Stimulated activated CD4-positive, alpha-beta T cell treated with anti-CD3 and anti-CD28 coated beads, Interleukin-1b, Interleukin-23, amount 100 ng/mL, for 48 hours (primary cell): ENCODE data around the gene STON1.
"Not testable (repeated sequence)": the region's sequence is repeated elsewhere in the genome, so short reads cannot be mapped to it uniquely, and the experiment has no call there.

Experiments used
- DNase-seq: peaks from one replicate; pipeline ENCODE4 v3.0.0-alpha.2; 2020

Gene STON1

GRCh38 chr2:48578313-48578712 lies 48.4 kb downstream of the STON1 start:
- DNase-seq: no peak

DNA sequence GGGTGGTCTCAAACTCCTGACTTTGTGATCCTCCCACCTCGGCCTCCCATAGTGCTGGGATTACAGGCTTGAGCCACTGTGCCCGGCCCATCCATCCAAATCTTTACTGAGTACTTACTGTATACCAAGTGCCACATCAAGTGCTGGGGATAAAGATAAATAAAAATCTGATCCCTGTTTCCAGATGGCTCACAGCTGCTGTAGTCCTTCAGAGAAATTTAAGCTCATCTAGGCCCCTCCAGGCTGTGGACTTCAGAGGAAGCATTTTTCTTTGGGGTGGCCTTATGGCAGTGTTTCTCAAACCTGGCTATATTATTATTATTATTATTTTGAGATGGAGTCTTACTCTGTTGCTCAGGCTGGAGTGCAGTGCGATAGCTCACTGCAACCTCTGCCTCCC lies 54.0 kb downstream of the STON1 start:
- no peak for DNase-seq

GRCh38 chr2:48584551-48584950 lies 54.6 kb downstream of the STON1 start:
- DNase-seq: no peak

DNA sequence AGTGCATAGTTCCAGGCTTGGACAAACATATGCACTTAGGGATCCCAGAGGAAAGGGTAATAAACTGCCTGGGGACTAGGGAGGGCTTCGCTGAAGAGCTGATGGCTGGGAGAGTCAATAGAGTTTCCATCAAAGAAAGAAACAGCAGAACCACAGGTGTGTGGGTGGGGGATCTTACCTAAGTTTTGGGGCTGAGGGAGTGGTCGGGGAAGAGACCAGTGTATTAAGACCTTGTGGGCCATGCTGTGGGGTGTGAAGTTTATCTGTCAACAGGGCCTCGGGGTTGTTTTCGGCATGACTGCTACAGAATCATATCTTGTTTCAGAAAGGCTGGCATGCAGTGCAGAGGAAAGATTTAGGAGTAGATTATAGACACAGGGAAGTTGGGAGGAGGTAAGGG lies 56.5 kb downstream of the STON1 start:
- DNase-seq: no peak

GRCh38 chr2:48587560-48587959 lies 57.6 kb downstream of the STON1 start:
- DNase-seq: no peak

DNA sequence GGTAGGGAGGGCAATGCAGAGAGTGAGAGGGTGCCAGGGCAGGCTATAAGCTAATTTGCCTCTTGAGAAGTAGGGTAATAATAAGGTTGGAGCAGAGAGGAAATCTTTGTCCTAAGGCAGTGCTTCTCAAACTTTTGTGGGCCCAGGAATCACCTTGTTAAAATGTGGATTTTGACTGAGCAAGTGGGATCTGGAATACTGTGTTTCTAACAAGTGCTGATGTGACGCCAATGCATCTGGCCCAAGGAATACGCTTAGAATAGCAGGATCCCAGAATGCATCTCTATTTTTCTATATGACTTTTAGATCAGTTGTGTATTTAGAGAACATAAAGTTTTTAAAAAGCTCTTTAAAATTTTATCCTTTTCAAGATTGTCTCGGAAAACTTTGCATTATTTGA lies 58.0 kb downstream of the STON1 start:
- no peak for DNase-seq

DNA sequence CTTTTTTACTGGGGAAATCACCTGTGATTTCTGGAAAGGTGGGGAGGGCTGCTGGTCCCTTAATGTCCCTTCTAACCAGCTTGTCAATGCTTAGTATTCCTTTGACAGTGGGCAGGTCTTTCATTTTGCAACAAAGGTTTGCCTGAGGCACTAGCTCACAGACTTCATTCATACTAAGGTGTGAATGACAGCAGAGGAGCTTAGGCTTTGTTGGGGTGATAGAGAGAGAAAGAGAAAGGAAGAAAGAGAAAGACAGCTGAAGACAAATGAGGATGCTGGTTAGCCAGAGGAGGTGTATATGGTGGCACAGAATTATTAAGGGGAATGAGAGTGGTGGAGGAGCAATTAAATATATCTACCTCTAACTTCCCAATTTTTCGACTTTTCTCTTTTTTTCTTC lies 58.8 kb downstream of the STON1 start:
- DNase-seq: no peak

- DNase-seq: no peak
Measured at GRCh38 chr2:48589170-48589767, 59.3 kb downstream of the STON1 start.

DNA sequence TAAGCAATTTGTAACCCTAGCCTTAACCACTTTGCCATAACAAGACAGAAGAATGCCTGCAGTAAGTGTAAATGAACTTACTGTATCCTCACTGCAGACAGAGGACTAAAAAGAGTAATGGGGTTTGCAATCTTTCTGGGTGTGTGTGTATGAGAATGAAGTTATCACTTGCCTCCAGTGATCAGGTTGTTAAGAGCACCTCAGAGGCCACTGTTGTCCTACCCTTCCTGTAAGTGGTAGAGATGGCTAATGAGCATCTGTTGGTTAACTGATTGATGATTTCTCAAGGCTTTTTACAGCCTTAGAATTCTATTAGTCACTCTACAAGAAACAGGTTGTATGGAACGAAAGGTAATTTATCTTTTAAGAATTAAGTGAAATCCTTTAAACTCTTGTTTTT lies 60.1 kb downstream of the STON1 start:
- DNase-seq: no peak

GRCh38 chr2:48592067-48592466 lies 62.1 kb downstream of the STON1 start:
- DNase-seq: no peak

DNA sequence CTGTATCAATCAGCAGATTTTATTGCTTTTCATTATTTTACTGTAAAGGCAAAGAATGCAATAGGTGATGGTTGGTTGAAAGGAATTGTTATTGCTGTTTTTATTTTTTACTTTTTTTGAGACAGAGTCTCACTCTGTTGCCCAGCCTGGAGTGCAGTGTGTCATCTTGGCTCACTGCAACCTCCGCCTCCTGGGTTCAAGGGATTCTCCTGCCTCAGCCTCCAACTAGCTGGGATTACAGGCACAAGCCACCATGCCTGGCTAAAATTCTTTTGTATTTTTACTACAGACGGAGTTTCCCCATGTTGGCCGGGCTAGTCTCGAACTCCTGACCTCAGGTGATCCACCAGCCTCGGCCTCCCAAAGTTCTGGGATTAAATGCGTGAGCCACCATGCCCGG lies 66.8 kb downstream of the STON1 start:
- not testable (repeated sequence) for DNase-seq

GRCh38 chr2:48597492-48597891 lies 67.5 kb downstream of the STON1 start:
- DNase-seq: no peak

- DNase-seq: no peak
Measured at GRCh38 chr2:48600204-48600813, 70.4 kb downstream of the STON1 start.

DNA sequence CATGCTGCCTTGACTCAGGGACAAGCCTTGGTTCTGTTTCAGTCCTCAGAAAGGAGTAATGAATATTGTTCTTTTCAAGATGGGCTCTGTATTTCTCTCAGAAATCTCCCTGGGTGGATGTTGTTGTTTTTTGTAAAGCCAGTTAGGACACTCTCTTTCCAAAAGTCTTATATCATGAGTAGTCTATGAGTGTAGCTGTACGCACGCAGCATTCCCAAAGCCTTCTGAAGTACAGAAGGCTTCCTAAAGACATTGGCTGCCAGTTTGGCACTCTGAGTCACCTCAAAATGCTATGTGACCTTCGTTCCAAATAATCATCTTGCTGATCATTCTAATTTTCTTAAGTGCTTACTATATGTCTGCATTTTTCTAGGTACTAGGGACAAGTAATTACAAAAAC lies 71.0 kb downstream of the STON1 start:
- DNase-seq: no peak

GRCh38 chr2:48601349-48601748 lies 71.4 kb downstream of the STON1 start:
- no peak for DNase-seq

DNA sequence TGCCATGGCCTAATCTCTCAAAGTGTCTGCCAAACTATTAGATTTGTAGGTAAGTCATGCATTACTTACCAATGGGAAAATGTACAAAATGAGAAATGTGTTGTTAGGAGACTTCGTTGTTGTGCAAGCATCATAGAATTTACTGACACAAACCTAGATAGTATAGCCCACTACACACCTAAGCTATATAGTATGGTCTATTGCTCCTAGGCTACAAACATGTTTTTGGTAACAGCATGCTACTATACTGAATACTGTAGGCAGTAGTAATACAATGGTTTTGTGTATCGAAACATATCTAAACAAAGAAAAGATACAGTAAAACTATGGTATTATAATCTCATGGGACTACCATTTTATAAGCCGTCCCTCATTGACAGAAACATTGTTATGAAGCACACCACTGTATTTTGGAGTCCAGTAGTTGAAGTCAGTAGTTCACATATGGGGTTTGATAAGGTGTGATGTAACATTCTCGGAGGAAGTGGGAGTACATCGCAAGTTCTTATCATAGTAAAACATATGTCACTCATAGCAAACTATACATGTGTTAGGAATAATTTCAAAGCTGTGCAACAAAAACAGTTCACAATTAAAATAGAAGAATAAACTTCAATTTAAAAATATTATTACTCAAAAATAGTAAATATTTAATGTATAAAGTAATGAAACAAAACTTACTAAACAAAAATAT lies 75.7 kb downstream of the STON1 start:
- no peak for DNase-seq

- no peak for DNase-seq
Measured at GRCh38 chr2:48607307-48608014, 77.5 kb downstream of the STON1 start.

- DNase-seq: no peak
Measured at GRCh38 chr2:48613211-48613610, 83.3 kb downstream of the STON1 start.

DNA sequence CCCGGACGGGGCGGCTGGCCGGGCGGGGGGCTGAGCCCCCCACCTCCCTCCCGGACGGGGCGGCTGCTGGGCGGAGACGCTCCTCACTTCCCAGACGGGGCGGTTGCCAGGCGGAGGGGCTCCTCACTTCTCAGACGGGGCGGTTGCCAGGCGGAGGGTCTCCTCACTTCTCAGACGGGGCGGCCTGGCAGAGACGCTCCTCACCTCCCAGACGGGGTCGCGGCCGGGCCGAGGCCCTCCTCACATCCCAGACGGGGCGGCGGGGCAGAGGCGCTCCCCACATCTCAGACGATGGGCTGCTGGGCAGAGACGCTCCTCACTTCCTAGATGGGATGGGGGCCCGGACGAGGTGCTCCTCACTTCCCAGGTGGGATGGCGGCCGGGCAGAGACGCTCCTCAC lies 84.6 kb downstream of the STON1 start:
- not testable (repeated sequence) for DNase-seq

DNA sequence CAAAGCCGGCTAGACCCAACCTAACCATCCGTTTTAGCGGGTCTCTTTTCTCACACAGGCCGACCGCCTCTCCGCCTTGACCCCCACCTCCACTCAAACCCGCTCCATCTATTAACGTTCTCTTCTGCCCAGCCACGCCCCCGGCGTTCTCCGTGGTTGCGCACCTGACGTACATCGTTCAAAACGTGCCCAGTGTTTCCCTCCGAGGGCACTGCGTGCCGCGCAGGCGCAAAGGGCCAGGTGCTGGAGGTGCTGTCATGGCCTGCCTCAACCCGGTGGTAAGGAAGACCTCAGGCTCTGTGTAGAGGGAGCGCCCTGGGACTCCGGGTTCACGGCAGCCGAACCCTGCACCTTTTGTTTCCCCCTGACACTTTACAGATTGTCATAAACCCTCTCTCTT lies 87.7 kb downstream of the STON1 start, which contains the start of gene GTF2A1L:
Gene GTF2A1L, plus strand, starts transcription at position 239 of the 400 bp plus-strand sequence. Its CDS starts 19 bp downstream, at position 258.
- no peak for DNase-seq

DNA sequence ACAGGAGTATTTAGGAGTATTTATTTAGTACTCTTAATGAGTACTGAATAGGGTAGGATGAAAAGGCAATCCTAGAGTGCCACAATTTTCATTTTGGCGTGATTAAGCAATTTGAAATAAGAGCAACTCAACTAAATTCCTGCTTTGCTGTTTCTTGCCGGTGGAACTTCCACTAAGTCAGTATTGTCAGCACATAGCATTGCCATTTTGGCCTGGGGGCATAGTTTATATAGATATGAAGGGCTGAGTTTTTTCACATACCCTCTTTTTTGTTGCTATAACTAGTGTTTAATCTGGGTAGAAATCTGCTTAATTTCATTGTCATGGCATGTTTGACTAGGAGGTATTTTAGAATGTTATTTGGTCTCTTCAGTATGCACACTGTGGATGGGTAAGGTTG lies 89.6 kb downstream of the STON1 start:
- no peak for DNase-seq

- DNase-seq: no peak
Measured at GRCh38 chr2:48620604-48621003, 90.7 kb downstream of the STON1 start.

DNA sequence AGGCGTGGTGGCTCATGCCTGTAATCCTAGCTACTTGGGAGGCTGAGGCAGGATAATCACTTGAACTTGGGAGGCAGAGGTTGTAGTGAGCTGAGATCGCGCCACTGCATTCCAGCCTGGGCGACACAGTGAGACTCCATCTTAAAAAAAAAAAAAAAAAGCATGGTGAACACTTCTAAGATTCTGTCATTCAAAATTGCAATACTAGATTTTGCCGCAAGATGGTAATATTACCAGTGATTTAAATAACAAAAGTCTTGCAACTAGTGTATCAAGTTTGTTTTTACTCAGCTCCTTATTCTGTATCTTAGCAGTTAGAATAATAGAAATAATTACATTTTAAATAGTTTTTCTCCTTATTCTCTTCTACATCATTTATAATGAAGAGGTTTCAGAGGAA lies 92.7 kb downstream of the STON1 start:
- DNase-seq: not testable (repeated sequence)

GRCh38 chr2:48624696-48625095 lies 94.7 kb downstream of the STON1 start:
- no peak for DNase-seq
